SU-DHL-6 (cell line): ENCODE data around the gene ZDHHC19.

Source experiments
- EZH2phosphoT487 ChIP-seq: fragments of 200-600 bp; sonication (generic), shearing (Covaris generic); conservative IDR thresholded peaks from 2 replicates; pipeline ENCODE4 v1.6.1; 2018; ENCODE audit warnings: mild to moderate bottlenecking, antibody characterized with exemption, low read length, moderate library complexity, mixed read lengths
- TF ChIP-seq, protein P1 (sequence below): fragments of 200-600 bp; sonication (generic); IDR thresholded peaks from one replicate; pipeline ENCODE4 v1.5.1; 2017; ENCODE audit warnings: antibody characterized with exemption, mild to moderate bottlenecking, low read length, moderate library complexity; ENCODE audit not compliant: insufficient read depth, poor library complexity, severe bottlenecking

DNA sequence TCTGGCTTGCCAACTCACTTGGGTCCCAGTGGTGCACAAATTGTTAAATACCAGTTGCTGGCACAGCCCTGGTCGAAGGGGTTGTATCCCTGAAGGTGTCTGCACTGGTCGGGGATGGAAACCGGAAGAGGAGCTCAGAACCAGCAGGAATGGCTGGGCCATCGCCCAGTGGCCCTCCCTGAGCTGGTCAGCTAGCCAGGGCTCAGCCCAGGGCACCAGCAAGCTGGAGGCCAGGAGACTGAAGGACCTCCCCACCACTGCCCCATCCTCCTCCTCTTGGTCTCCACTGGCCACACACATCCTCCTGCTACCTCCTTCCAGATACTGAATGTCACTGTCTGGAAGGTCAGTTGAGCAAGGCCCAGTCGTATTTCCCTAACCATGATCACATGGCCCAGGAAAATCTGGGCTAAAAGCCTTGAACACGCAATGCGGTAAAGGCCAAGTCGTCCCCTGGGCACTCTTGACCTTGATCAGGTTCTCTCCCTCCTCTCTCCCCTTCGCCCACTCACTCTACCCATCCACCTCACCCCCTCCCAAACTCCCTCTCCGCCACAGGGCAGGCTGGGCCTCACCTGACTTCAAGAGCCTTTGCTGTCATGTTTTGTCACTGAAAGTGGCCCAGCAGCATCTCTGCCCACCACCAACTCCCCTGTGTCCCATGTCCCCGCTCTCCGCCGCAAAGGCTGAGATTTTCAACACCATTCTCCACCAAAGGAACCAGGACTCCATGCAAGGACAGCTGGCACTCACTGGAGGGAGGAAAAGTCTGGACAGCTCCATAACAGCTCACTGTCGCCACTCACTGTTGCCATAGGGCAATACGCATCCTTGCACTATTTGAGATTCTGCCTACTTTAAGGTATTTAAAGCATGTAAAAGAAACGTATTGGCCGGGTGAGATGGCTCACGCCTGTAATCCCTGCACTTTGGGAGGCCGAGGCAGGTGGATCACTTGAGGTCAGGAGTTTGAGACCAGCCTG lies 12.1 kb downstream of the ZDHHC19 start:
- TF ChIP-seq, protein P1, sequence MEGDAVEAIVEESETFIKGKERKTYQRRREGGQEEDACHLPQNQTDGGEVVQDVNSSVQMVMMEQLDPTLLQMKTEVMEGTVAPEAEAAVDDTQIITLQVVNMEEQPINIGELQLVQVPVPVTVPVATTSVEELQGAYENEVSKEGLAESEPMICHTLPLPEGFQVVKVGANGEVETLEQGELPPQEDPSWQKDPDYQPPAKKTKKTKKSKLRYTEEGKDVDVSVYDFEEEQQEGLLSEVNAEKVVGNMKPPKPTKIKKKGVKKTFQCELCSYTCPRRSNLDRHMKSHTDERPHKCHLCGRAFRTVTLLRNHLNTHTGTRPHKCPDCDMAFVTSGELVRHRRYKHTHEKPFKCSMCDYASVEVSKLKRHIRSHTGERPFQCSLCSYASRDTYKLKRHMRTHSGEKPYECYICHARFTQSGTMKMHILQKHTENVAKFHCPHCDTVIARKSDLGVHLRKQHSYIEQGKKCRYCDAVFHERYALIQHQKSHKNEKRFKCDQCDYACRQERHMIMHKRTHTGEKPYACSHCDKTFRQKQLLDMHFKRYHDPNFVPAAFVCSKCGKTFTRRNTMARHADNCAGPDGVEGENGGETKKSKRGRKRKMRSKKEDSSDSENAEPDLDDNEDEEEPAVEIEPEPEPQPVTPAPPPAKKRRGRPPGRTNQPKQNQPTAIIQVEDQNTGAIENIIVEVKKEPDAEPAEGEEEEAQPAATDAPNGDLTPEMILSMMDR, result no peak
- no peak for TF ChIP-seq EZH2phosphoT487
